Liver (tissue), 3 donors: ENCODE measurements around the gene FAM151A.

ENCODE experiments used
- EGR1 ChIP-seq, 2 donors: IDR thresholded peaks; 2 replicates each; pipeline ENCODE4 v1.6.1; 2016 to 2018; ENCODE audit warnings: antibody characterized with exemption in 2 of 2, low read depth in 2 of 2
- HNF4A ChIP-seq, 2 donors: conservative IDR thresholded peaks; 2 replicates each; pipeline ENCODE4 v1.6.1; 2016; ENCODE audit warnings: antibody characterized with exemption in 2 of 2, mild to moderate bottlenecking in 2 of 2
- JUND ChIP-seq, 2 donors: IDR thresholded peaks; 2 replicates each; pipeline ENCODE4 v1.6.1; 2016; ENCODE audit warnings: antibody characterized with exemption in 2 of 2
- RAD21 ChIP-seq, 2 donors: IDR thresholded peaks; 2 replicates each; pipeline ENCODE4 v1.6.1; 2016; ENCODE audit warnings: antibody characterized with exemption in 2 of 2, mild to moderate bottlenecking in 2 of 2
- RXRA ChIP-seq, 2 donors: IDR thresholded peaks; 2 replicates each; pipeline ENCODE4 v1.6.1; 2017 to 2018; ENCODE audit warnings: antibody characterized with exemption in 2 of 2, mild to moderate bottlenecking in 1 of 2
- TAF1 ChIP-seq: conservative IDR thresholded peaks from 2 replicates; pipeline ENCODE4 v1.6.1; 2016; ENCODE audit warnings: antibody characterized with exemption, mild to moderate bottlenecking
- YY1 ChIP-seq: IDR thresholded peaks from 2 replicates; pipeline ENCODE4 v1.6.1; 2016; ENCODE audit warnings: antibody characterized with exemption, mild to moderate bottlenecking
- TF ChIP-seq, protein P1 (sequence below): fragments of 150-350 bp; IDR thresholded peaks from 2 replicates; pipeline ENCODE4 v1.5.1; 2017; ENCODE audit warnings: improper control_type of control experiment, low read depth, low read length; ENCODE audit not compliant: missing input control
- TF ChIP-seq, protein P2 (sequence below): IDR thresholded peaks from 2 replicates; pipeline ENCODE4 v1.6.1; 2016; ENCODE audit warnings: antibody characterized with exemption
- donor health status: healthy.
- donor health status: healthy.

DNA sequence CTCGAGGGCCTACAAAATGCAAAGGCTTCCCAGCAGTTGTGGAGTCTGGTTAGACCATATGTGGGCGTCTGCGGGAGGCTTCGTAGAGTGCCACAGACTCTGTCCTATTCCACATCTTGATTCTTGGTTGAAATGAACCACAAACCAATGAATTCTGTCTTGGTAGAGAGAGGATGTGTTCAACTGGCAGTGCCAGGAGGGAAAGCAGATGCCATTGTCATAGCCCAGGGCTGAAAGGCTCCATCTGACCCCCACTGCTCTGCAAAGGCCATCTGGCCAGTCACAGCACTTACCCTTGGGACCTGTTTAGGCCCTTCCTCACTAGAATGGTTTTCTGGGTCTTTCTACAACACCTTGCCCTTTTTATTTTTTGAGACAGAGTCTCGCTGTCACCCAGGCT is 53.2 kb downstream of the FAM151A start:
- TF ChIP-seq, protein P1, sequence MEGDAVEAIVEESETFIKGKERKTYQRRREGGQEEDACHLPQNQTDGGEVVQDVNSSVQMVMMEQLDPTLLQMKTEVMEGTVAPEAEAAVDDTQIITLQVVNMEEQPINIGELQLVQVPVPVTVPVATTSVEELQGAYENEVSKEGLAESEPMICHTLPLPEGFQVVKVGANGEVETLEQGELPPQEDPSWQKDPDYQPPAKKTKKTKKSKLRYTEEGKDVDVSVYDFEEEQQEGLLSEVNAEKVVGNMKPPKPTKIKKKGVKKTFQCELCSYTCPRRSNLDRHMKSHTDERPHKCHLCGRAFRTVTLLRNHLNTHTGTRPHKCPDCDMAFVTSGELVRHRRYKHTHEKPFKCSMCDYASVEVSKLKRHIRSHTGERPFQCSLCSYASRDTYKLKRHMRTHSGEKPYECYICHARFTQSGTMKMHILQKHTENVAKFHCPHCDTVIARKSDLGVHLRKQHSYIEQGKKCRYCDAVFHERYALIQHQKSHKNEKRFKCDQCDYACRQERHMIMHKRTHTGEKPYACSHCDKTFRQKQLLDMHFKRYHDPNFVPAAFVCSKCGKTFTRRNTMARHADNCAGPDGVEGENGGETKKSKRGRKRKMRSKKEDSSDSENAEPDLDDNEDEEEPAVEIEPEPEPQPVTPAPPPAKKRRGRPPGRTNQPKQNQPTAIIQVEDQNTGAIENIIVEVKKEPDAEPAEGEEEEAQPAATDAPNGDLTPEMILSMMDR, result no peak
- TF ChIP-seq JUND (IDR thresholded peaks at IDR 0.05), result no peak
- TF ChIP-seq EGR1 (IDR thresholded peaks at IDR 0.05; ENCODE audit: low read depth in 2 of 2), result no peak
- no peak for TF ChIP-seq TAF1
- TF ChIP-seq YY1, result no peak
- TF ChIP-seq, protein P2, sequence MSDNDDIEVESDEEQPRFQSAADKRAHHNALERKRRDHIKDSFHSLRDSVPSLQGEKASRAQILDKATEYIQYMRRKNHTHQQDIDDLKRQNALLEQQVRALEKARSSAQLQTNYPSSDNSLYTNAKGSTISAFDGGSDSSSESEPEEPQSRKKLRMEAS, result no peak
- TF ChIP-seq RXRA (IDR thresholded peaks at IDR 0.05), result no peak
- TF ChIP-seq HNF4A (conservative IDR thresholded peaks at IDR 0.05), result no peak
- TF ChIP-seq RAD21 (IDR thresholded peaks at IDR 0.05), result no peak
